Neuronal stem cell (in vitro differentiated cells): Measurements from ENCODE around the gene TULP3.

ENCODE experiments used
- DNase-seq: peaks from one replicate; pipeline ENCODE4 v3.0.0-alpha.2; 2013; ENCODE audit warnings: low spot score
- H2AFZ ChIP-seq: one replicate; pipeline ENCODE4 v1.6.1; 2013; ENCODE audit warnings: mild to moderate bottlenecking, low read length, inconsistent platforms
- H2AK5ac ChIP-seq: 2 replicates; pipeline ENCODE4 v1.6.1; 2013; ENCODE audit warnings: low read depth, mild to moderate bottlenecking, inconsistent platforms, low read length, moderate library complexity, mixed read lengths
- H2BK120ac ChIP-seq: 2 replicates; pipeline ENCODE4 v1.6.1; 2013; ENCODE audit warnings: low read depth, mild to moderate bottlenecking, inconsistent platforms, low read length, moderate library complexity, mixed read lengths
- H2BK12ac ChIP-seq: one replicate; pipeline ENCODE4 v1.6.1; 2013; ENCODE audit warnings: low read length, inconsistent platforms
- H2BK15ac ChIP-seq: 2 replicates; pipeline ENCODE4 v1.6.1; 2013; ENCODE audit warnings: mild to moderate bottlenecking, low read length, inconsistent platforms, mixed read lengths
- H2BK5ac ChIP-seq: one replicate; pipeline ENCODE4 v1.6.1; 2013; ENCODE audit warnings: inconsistent platforms, mild to moderate bottlenecking, low read length, moderate library complexity
- H3K14ac ChIP-seq: one replicate; pipeline ENCODE4 v1.6.1; 2013; ENCODE audit warnings: low read length, inconsistent platforms
- H3K18ac ChIP-seq: 2 replicates; pipeline ENCODE4 v1.6.1; 2013; ENCODE audit warnings: low read length, inconsistent platforms
- H3K23ac ChIP-seq: 2 replicates; pipeline ENCODE4 v1.6.1; 2013; ENCODE audit warnings: low read depth, mild to moderate bottlenecking, mixed read lengths, low read length, inconsistent platforms; ENCODE audit not compliant: poor library complexity
- H3K27ac ChIP-seq: replicated peaks from 3 replicates; pipeline ENCODE4 v1.5.1; 2013; ENCODE audit warnings: low read length, inconsistent platforms
- H3K27me3 ChIP-seq, 3 experiments: 2 replicates each; pipeline ENCODE4 v1.6.1; 2013; ENCODE audit warnings: low read length in 3 of 3, mild to moderate bottlenecking in 2 of 3, inconsistent platforms in 1 of 3, low read depth in 1 of 3, mixed read lengths in 1 of 3, moderate library complexity in 1 of 3; ENCODE audit not compliant: control insufficient read depth in 3 of 3, insufficient read depth in 3 of 3
- H3K36me3 ChIP-seq, 2 donors: replicated peaks in 1 of 2; 2 replicates each; pipeline ENCODE4 v1.6.1; 2013; ENCODE audit warnings: low read length in 2 of 2; ENCODE audit not compliant: control insufficient read depth in 2 of 2, insufficient read depth in 2 of 2
- H3K4ac ChIP-seq: 2 replicates; pipeline ENCODE4 v1.6.1; 2013; ENCODE audit warnings: inconsistent platforms, mild to moderate bottlenecking, low read length, moderate library complexity
- H3K4me1 ChIP-seq, 2 donors: 1 replicate in 1 of 2; 2 replicates in 1 of 2; pipeline ENCODE4 v1.6.1; 2013; ENCODE audit warnings: low read length in 2 of 2, low read depth in 1 of 2; ENCODE audit not compliant: control insufficient read depth in 2 of 2, insufficient read depth in 1 of 2
- H3K4me2 ChIP-seq: one replicate; pipeline ENCODE4 v1.6.1; 2013; ENCODE audit warnings: mild to moderate bottlenecking, low read length, inconsistent platforms; ENCODE audit not compliant: insufficient read depth, poor library complexity, severe bottlenecking
- H3K4me3 ChIP-seq, 2 donors: 2 replicates each; pipeline ENCODE4 v1.5.1; 2013; ENCODE audit warnings: low read length in 2 of 2, mild to moderate bottlenecking in 2 of 2, inconsistent platforms in 1 of 2, moderate library complexity in 1 of 2
- H3K79me1 ChIP-seq: one replicate; pipeline ENCODE4 v1.6.1; 2013; ENCODE audit warnings: low read depth, mild to moderate bottlenecking, inconsistent platforms, low read length, moderate library complexity
- H3K9ac ChIP-seq: one replicate; pipeline ENCODE4 v1.6.1; 2013; ENCODE audit warnings: mild to moderate bottlenecking, low read depth, low read length, inconsistent platforms; ENCODE audit not compliant: poor library complexity
- H3K9me3 ChIP-seq, 2 donors: replicated peaks in 1 of 2; 2 replicates each; pipeline versions ENCODE3 to v1.6.1; 2013; ENCODE audit warnings: low read length in 2 of 2, mild to moderate bottlenecking in 2 of 2, inconsistent platforms in 1 of 2, low read depth in 1 of 2, mixed read lengths in 1 of 2, moderate library complexity in 1 of 2; ENCODE audit not compliant: control insufficient read depth in 2 of 2, insufficient read depth in 1 of 2
- H4K8ac ChIP-seq: one replicate; pipeline ENCODE4 v1.6.1; 2013; ENCODE audit warnings: low read depth, mild to moderate bottlenecking, inconsistent platforms, low read length, moderate library complexity
- H4K91ac ChIP-seq: one replicate; pipeline ENCODE4 v1.6.1; 2013; ENCODE audit warnings: low read length, low read depth, mild to moderate bottlenecking, inconsistent platforms; ENCODE audit not compliant: poor library complexity
- WGBS, 2 donors: extraction: QIAGEN DNeasy Blood & Tissue Kit; methylation state at CpG; one replicate each; pipeline ENCODE4 v1.1.7; 2013; ENCODE audit warnings: missing lambda C conversion rate in 2 of 2, mixed read lengths in 1 of 2; ENCODE audit not compliant: insufficient read length in 2 of 2, insufficient replicate concordance in 1 of 2; ENCODE audit errors: extremely low coverage in 2 of 2; 5-methylcytosine and 5-hydroxymethylcytosine counted together

Gene TULP3

GRCh38 chr12:2949411-2949810 lies 58.7 kb downstream of the TULP3 start:
- Histone ChIP-seq H2BK12ac (no peak overlapping the region), H4K91ac (no peak overlapping the region), H3K18ac (no peak overlapping the region), H3K9me3 (no peaks in the 10 kb centered on the region), H3K23ac (no peak overlapping the region), H3K14ac (no peak overlapping the region), H2BK5ac (no peak overlapping the region), H2AK5ac (no peak overlapping the region), H2BK15ac (no peak overlapping the region), H3K4me2 (no peak overlapping the region), H2AFZ (no peak overlapping the region), H2BK120ac (no peak overlapping the region), H3K27ac (no peak overlapping the region), H3K4ac (no peak overlapping the region), H3K36me3 (no peaks in the 10 kb centered on the region), H3K27me3 (no peaks in the 10 kb centered on the region), H3K9ac (no peak overlapping the region), H3K79me1 (no peaks in the 10 kb centered on the region), H3K4me3 (no peak overlapping the region), H3K4me1 (no peaks in the 10 kb centered on the region), H4K8ac (no peak overlapping the region)
- WGBS, 2 donors = no CpG with 5 or more reads among the region's 4 CpGs
- DNase-seq = no peak

DNA sequence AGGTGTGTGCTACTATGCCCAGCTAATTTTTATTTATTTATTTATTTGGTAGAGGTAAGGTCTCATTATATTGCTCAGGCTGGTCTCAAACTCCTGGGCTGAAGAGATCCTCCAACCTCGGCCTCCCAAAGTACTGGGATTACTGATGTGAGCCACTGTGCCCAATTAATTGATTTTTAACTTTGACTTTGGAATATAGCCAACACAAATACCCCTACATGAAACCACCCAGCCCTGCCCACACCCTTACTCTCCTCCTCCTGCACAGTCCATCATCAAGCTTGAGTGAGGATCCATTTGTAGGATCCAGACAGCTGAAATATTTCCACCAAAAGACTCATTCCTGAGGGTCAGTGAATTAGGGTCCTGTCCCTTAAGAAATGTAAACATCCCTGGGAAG lies 65.2 kb downstream of the TULP3 start:
- H4K8ac ChIP-seq = no peak overlapping the region
- H2AK5ac ChIP-seq = no peak overlapping the region
- H3K4me3 ChIP-seq = no peak overlapping the region
- WGBS, 2 donors = no CpG with 5 or more reads among the region's 1 CpG
- no peak overlapping the region for H2BK120ac ChIP-seq
- H3K27ac ChIP-seq = no peak overlapping the region
- no peak overlapping the region for H3K4ac ChIP-seq
- H3K9ac ChIP-seq = no peak overlapping the region
- no peak overlapping the region for H3K23ac ChIP-seq
- peaks cover 9 to 11% of the 10 kb centered on the region in 2 donors for H3K4me1 ChIP-seq
- no peak overlapping the region for H3K4me2 ChIP-seq
- H3K18ac ChIP-seq = no peak overlapping the region
- no peaks in the 10 kb centered on the region for H3K9me3 ChIP-seq
- H2AFZ ChIP-seq = no peak overlapping the region
- H2BK5ac ChIP-seq = no peak overlapping the region
- no peaks in the 10 kb centered on the region for H3K36me3 ChIP-seq
- H3K14ac ChIP-seq = no peak overlapping the region
- peaks cover 0 to 9% (median 0%) of the 10 kb centered on the region in 3 experiments for H3K27me3 ChIP-seq
- no peak overlapping the region for H2BK12ac ChIP-seq
- H3K79me1 ChIP-seq = peaks cover 3% of the 10 kb centered on the region
- no peak overlapping the region for H4K91ac ChIP-seq
- DNase-seq = no peak
- no peak overlapping the region for H2BK15ac ChIP-seq

GRCh38 chr12:2957816-2958431 lies 67.2 kb downstream of the TULP3 start:
- H3K4me1 ChIP-seq = peaks cover 17% of the 10 kb centered on the region in 2 donors
- H4K91ac ChIP-seq = no peak overlapping the region
- H4K8ac ChIP-seq = no peak overlapping the region
- H2BK12ac ChIP-seq = no peak overlapping the region
- H2BK15ac ChIP-seq = no peak overlapping the region
- H3K79me1 ChIP-seq = peaks cover 5% of the 10 kb centered on the region
- no peak overlapping the region for H2BK120ac ChIP-seq
- peak overlapping the region; percentile 83 for H3K4me2 ChIP-seq
- H3K9me3 ChIP-seq = no peaks in the 10 kb centered on the region
- H3K27ac ChIP-seq = no peak overlapping the region
- no CpG with 5 or more reads among the region's 11 CpGs for WGBS, 2 donors
- no peak overlapping the region for H2BK5ac ChIP-seq
- no peak overlapping the region for H3K9ac ChIP-seq
- H3K4ac ChIP-seq = no peak overlapping the region
- no peak overlapping the region for H3K23ac ChIP-seq
- H3K18ac ChIP-seq = peak overlapping the region; percentile 93
- no peak overlapping the region for H3K14ac ChIP-seq
- peaks cover 0 to 9% (median 0%) of the 10 kb centered on the region in 3 experiments for H3K27me3 ChIP-seq
- H3K4me3 ChIP-seq = peak overlapping the region in 1 of 2 donors; percentile 88
- H2AFZ ChIP-seq = peak overlapping the region; percentile 99
- no peak overlapping the region for H2AK5ac ChIP-seq
- no peak for DNase-seq
- H3K36me3 ChIP-seq = no peaks in the 10 kb centered on the region

DNA sequence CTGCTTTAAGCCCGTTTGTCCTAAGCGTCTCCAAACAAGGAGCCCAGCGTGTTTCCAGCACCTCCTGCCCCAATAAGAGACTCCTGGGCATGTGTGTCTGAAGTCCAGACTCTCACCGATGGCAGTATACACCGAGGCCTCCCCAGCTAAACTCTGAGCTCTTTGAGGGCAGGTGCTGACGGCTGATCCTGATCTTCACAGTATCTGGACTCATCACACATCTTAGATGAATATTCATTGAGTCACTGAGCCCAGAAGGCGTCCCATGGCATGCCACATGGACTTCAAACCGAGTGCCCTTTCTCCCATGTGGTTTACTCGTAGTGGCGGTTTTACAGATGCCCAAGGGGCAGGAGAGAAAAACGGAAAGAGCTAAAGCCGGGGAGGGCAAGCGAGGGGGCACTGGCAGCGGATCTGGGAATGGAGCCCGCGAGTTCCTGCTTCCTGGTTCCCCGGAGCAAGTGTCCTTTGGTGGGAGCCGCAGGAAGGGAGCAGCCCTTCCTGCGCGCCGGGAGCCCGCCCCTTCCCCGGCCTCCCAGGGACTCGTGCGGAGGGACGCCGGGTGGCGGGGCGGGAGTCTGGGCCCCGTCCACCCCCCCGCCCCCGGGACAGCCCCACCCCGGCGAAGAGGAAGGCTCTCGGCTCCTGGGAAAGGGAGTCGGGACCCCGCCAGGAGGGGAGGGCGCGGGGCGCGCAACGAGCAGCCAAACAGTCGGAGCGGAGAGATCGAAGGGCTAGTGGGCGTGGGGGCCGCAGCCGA lies 67.9 kb downstream of the TULP3 start:
- H3K36me3 ChIP-seq = no peaks in the 10 kb centered on the region
- H2AFZ ChIP-seq = peak overlapping the region; percentile 99
- WGBS, 2 donors = no CpG with 5 or more reads among the region's 48 CpGs
- peak overlapping the region; percentile 0 for H3K23ac ChIP-seq
- peaks cover 23 to 24% of the 10 kb centered on the region in 2 donors for H3K4me1 ChIP-seq
- H4K91ac ChIP-seq = no peak overlapping the region
- H3K9me3 ChIP-seq = no peaks in the 10 kb centered on the region
- peaks cover 5% of the 10 kb centered on the region for H3K79me1 ChIP-seq
- H3K14ac ChIP-seq = no peak overlapping the region
- H2BK12ac ChIP-seq = no peak overlapping the region
- H2AK5ac ChIP-seq = no peak overlapping the region
- peak overlapping the region; percentile 73 to 88 for H3K4me3 ChIP-seq
- peak overlapping the region; percentile 93 for H3K18ac ChIP-seq
- peak overlapping the region; percentile 32 for H2BK15ac ChIP-seq
- H3K27ac ChIP-seq = peak overlapping the region; percentile 80
- H3K4ac ChIP-seq = no peak overlapping the region
- no peak overlapping the region for H2BK5ac ChIP-seq
- H4K8ac ChIP-seq = no peak overlapping the region
- H3K4me2 ChIP-seq = peak overlapping the region; percentile 83
- H3K9ac ChIP-seq = peak overlapping the region; percentile 53
- peak; percentile 41 for DNase-seq
- H2BK120ac ChIP-seq = no peak overlapping the region
- peaks cover 0 to 9% (median 0%) of the 10 kb centered on the region in 3 experiments for H3K27me3 ChIP-seq
